ENCODE results near the gene GDPD1.

Gene GDPD1

GRCh38 chr17:59220328-59221158 lies at the start of gene GDPD1 (continued):
- TF ChIP-seq ZBTB44 (tag by site-specific recombination; IDR thresholded peaks at IDR 0.05): no peak; the same call in 1 of the 2 replicates
- TF ChIP-seq ZNF707 (tag by site-specific recombination; IDR thresholded peaks at IDR 0.05): no peak
- peak; percentile 77 for TF ChIP-seq ZNF660 (tag by site-specific recombination; IDR thresholded peaks at IDR 0.05)
- TF ChIP-seq ZNF677 (tag by site-specific recombination; IDR thresholded peaks at IDR 0.05): no peak
- TF ChIP-seq ZNF776 (tag by site-specific recombination; IDR thresholded peaks at IDR 0.05; ENCODE audit: borderline replicate concordance): no peak
- TF ChIP-seq ZBTB11 (tag by site-specific recombination; conservative IDR thresholded peaks at IDR 0.05; ENCODE audit: low read depth): no peak; the same call in 1 of the 2 replicates
- TF ChIP-seq KLF17 (tag by site-specific recombination; IDR thresholded peaks at IDR 0.05): peak; percentile 67; the same call in 1 of the 2 replicates
- TF ChIP-seq ZNF768 (tag by site-specific recombination; IDR thresholded peaks at IDR 0.05): no peak
- TF ChIP-seq BCL11B (tag by site-specific recombination; IDR thresholded peaks at IDR 0.05; ENCODE audit: low read depth): peak; percentile 19; the same call in 1 of the 2 replicates
- TF ChIP-seq REPIN1 (tag by site-specific recombination; IDR thresholded peaks at IDR 0.05; ENCODE audit: low read depth): no peak
- TF ChIP-seq ZBTB20 (tag by site-specific recombination; IDR thresholded peaks at IDR 0.05): peak; percentile 96
- TF ChIP-seq ZNF529 (tag by site-specific recombination; IDR thresholded peaks at IDR 0.05; ENCODE audit: insufficient replicate concordance): no peak
- TF ChIP-seq ZNF830 (tag by site-specific recombination; IDR thresholded peaks at IDR 0.05; ENCODE audit: low read depth): no peak
- peak; percentile 89 for TF ChIP-seq ZNF366 (tag by site-specific recombination; conservative IDR thresholded peaks at IDR 0.05)
- TF ChIP-seq ZNF658 (tag by site-specific recombination; IDR thresholded peaks at IDR 0.05): no peak
- TF ChIP-seq ZIC2 (tag by site-specific recombination; IDR thresholded peaks at IDR 0.05): peak; percentile 87
- TF ChIP-seq ZNF274 (IDR thresholded peaks at IDR 0.05; ENCODE audit: low read length): no peak
- TF ChIP-seq ZNF274 (tag by site-specific recombination; IDR thresholded peaks at IDR 0.05; ENCODE audit: borderline replicate concordance): no peak
- TF ChIP-seq ZNF785 (tag by site-specific recombination; IDR thresholded peaks at IDR 0.05): no peak
- TF ChIP-seq HOXC10 (CRISPR knock-in tag; IDR thresholded peaks at IDR 0.05): no peak
- no peak for TF ChIP-seq ZNF157 (tag by site-specific recombination; IDR thresholded peaks at IDR 0.05)
- TF ChIP-seq IKZF3 (tag by site-specific recombination; IDR thresholded peaks at IDR 0.05): peak; percentile 46; the same call in 1 of the 2 replicates
- TF ChIP-seq ZNF596 (tag by site-specific recombination; IDR thresholded peaks at IDR 0.05): no peak
- no peak for TF ChIP-seq ZNF266 (tag by site-specific recombination; IDR thresholded peaks at IDR 0.05; ENCODE audit: low read depth)
- TF ChIP-seq ZNF555 (tag by site-specific recombination; conservative IDR thresholded peaks at IDR 0.05): no peak
- peak; percentile 83 for TF ChIP-seq PATZ1 (tag by site-specific recombination; IDR thresholded peaks at IDR 0.05)
- TF ChIP-seq KLF8 (tag by site-specific recombination; IDR thresholded peaks at IDR 0.05): no peak
